H1 (cell line): ENCODE results near the gene CACNA1E. TPM values are rescaled to one million over a fixed set of nuclear protein-coding genes. Genes with fewer than 3 reads are reported as not detected.

Source experiments
- CTCF ChIA-PET: fragments of 300-600 bp; sonication (Branson Sonifier 250); formaldehyde crosslinking; loops from one replicate; lab custom pipeline; 2021; ENCODE audit not compliant: partially characterized antibody; lab: Charles Lee
- POLR2A ChIA-PET: fragments of 300-600 bp; sonication (Branson Sonifier 250); formaldehyde crosslinking; loops from one replicate; lab custom pipeline; 2021; ENCODE audit warnings: inconsistent platforms; ENCODE audit not compliant: partially characterized antibody; lab: Charles Lee
- DNase-seq, 2 experiments: peaks; one replicate each; pipeline versions ENCODE4 v3.0.0 to v3.0.0-alpha.2; 2010 to 2022; ENCODE audit warnings: low spot score in 2 of 2, low read depth in 1 of 2, mixed read lengths in 1 of 2
- FAIRE-seq: peaks from 2 replicates; lab custom pipeline; 2011; peaks lifted over from hg19 to GRCh38; lab: Jason Lieb, UNC
- H2AFZ ChIP-seq: 2 replicates; pipeline ENCODE4 v1.8.1; 2012; ENCODE audit warnings: low read length, inconsistent platforms
- H2AK5ac ChIP-seq: 2 replicates; pipeline ENCODE4 v1.6.1; 2013; ENCODE audit warnings: low read depth, low read length
- H2BK120ac ChIP-seq: replicated peaks from 2 replicates; pipeline ENCODE3; 2013; ENCODE audit warnings: low read depth, low read length, inconsistent platforms
- H2BK12ac ChIP-seq: 2 replicates; pipeline ENCODE4 v1.6.1; 2013; ENCODE audit warnings: low read depth, low read length
- H2BK15ac ChIP-seq: 2 replicates; pipeline ENCODE4 v1.6.1; 2013; ENCODE audit warnings: low read length
- H2BK20ac ChIP-seq: 2 replicates; pipeline ENCODE4 v1.6.1; 2013; ENCODE audit warnings: low read length
- H2BK5ac ChIP-seq: 2 replicates; pipeline ENCODE4 v1.6.1; 2013; ENCODE audit warnings: low read depth, low read length
- H3K14ac ChIP-seq: 2 replicates; pipeline ENCODE4 v1.6.1; 2013; ENCODE audit warnings: inconsistent platforms; ENCODE audit not compliant: insufficient read length
- H3K18ac ChIP-seq: 2 replicates; pipeline ENCODE4 v1.6.1; 2013; ENCODE audit warnings: low read length; ENCODE audit errors: extremely low read depth
- H3K23ac ChIP-seq: 2 replicates; pipeline ENCODE4 v1.6.1; 2013; ENCODE audit warnings: inconsistent platforms; ENCODE audit not compliant: insufficient read length
- H3K23me2 ChIP-seq: 2 replicates; pipeline ENCODE4 v1.6.1; 2013; ENCODE audit warnings: low read depth, low read length
- H3K27ac ChIP-seq: 2 replicates; pipeline ENCODE4 v1.6.1; 2011; ENCODE audit warnings: low read depth, low read length, inconsistent platforms
- H3K27me3 ChIP-seq, 4 experiments: replicated peaks in 1 of 4; 1 replicate in 1 of 4; 2 replicates in 3 of 4; pipeline versions ENCODE4 v1.6.1 to v1.8.1; 2011 to 2013; ENCODE audit warnings: low read length in 3 of 4, mild to moderate bottlenecking in 3 of 4, inconsistent platforms in 2 of 4, mixed read lengths in 2 of 4, moderate library complexity in 1 of 4; ENCODE audit not compliant: control insufficient read depth in 3 of 4, insufficient read depth in 3 of 4; ENCODE audit errors: extremely low read depth in 1 of 4
- H3K36me3 ChIP-seq, 4 experiments: 2 replicates each; pipeline versions ENCODE4 v1.6.1 to v1.8.1; 2011 to 2013; ENCODE audit warnings: mild to moderate bottlenecking in 4 of 4, low read length in 3 of 4, moderate library complexity in 2 of 4, control low read depth in 1 of 4, inconsistent platforms in 1 of 4; ENCODE audit not compliant: insufficient read depth in 4 of 4, control insufficient read depth in 2 of 4
- H3K4ac ChIP-seq: replicated peaks from 2 replicates; pipeline ENCODE3; 2013; ENCODE audit warnings: low read length, low read depth, mixed read lengths, inconsistent platforms; ENCODE audit not compliant: insufficient read length
- H3K4me1 ChIP-seq, 4 experiments: replicated peaks in 1 of 4; 1 replicate in 1 of 4; 2 replicates in 3 of 4; pipeline versions ENCODE4 v1.6.1 to v1.8.1; 2011 to 2013; ENCODE audit warnings: low read length in 3 of 4, inconsistent platforms in 2 of 4, mixed read lengths in 1 of 4; ENCODE audit not compliant: insufficient read depth in 4 of 4, control insufficient read depth in 3 of 4
- H3K4me2 ChIP-seq, 2 experiments: 2 replicates each; pipeline versions ENCODE4 v1.6.1 to v1.8.1; 2011 to 2013; ENCODE audit warnings: low read depth in 2 of 2, low read length in 2 of 2, control low read depth in 1 of 2, inconsistent platforms in 1 of 2, mild to moderate bottlenecking in 1 of 2; ENCODE audit not compliant: insufficient read depth in 1 of 2
- H3K4me3 ChIP-seq, 4 experiments: fragments of 200-600, 300-600 bp in 1 of 4; sonication (generic), shearing (Covaris generic), sonication (Bioruptor Twin) in 1 of 4; 2 replicates each; pipeline versions ENCODE4 v1.5.1 to v1.8.1; 2011 to 2016; ENCODE audit warnings: low read length in 4 of 4, low read depth in 3 of 4, control low read depth in 2 of 4, inconsistent platforms in 2 of 4, mild to moderate bottlenecking in 2 of 4, mixed read lengths in 1 of 4, moderate library complexity in 1 of 4; ENCODE audit not compliant: insufficient read depth in 2 of 4; ENCODE audit errors: extremely low read depth in 1 of 4
- H3K56ac ChIP-seq: replicated peaks from 2 replicates; pipeline ENCODE3; 2013; ENCODE audit warnings: low read depth, mild to moderate bottlenecking, mixed read lengths, low read length, inconsistent platforms; ENCODE audit not compliant: insufficient read length
- H3K79me1 ChIP-seq: 2 replicates; pipeline ENCODE4 v1.6.1; 2013; ENCODE audit warnings: low read depth, low read length, control low read depth
- H3K79me2 ChIP-seq, 2 experiments: 2 replicates each; pipeline versions ENCODE4 v1.6.1 to v1.8.1; 2012 to 2013; ENCODE audit warnings: low read length in 2 of 2, mild to moderate bottlenecking in 2 of 2, inconsistent platforms in 1 of 2; ENCODE audit not compliant: insufficient read depth in 2 of 2, control insufficient read depth in 1 of 2
- H3K9ac ChIP-seq, 4 experiments: replicated peaks in 1 of 4; 1 replicate in 1 of 4; 2 replicates in 3 of 4; pipeline versions ENCODE4 v1.6.1 to v1.8.1; 2011 to 2013; ENCODE audit warnings: low read depth in 3 of 4, low read length in 3 of 4, control low read depth in 2 of 4, mild to moderate bottlenecking in 2 of 4, moderate library complexity in 2 of 4, inconsistent platforms in 1 of 4; ENCODE audit errors: extremely low read depth in 1 of 4
- H3K9me3 ChIP-seq, 2 experiments: 2 replicates each; pipeline versions ENCODE4 v1.6.1 to v1.8.1; 2012 to 2013; ENCODE audit warnings: mild to moderate bottlenecking in 2 of 2, moderate library complexity in 2 of 2, control low read depth in 1 of 2, inconsistent platforms in 1 of 2, low read depth in 1 of 2, low read length in 1 of 2, mixed read lengths in 1 of 2; ENCODE audit not compliant: insufficient read depth in 2 of 2
- H4K20me1 ChIP-seq, 2 experiments: replicated peaks in 1 of 2; 2 replicates each; pipeline versions ENCODE3 to v1.8.1; 2011 to 2013; ENCODE audit warnings: inconsistent platforms in 2 of 2, low read length in 2 of 2, mild to moderate bottlenecking in 1 of 2; ENCODE audit not compliant: insufficient read depth in 2 of 2, control insufficient read depth in 1 of 2
- H4K5ac ChIP-seq: 2 replicates; pipeline ENCODE4 v1.6.1; 2013; ENCODE audit warnings: low read length, low read depth, mixed read lengths, inconsistent platforms; ENCODE audit not compliant: insufficient read length
- H4K8ac ChIP-seq: 2 replicates; pipeline ENCODE4 v1.8.0; 2013; ENCODE audit warnings: mild to moderate bottlenecking, moderate library complexity, low read length, inconsistent platforms; ENCODE audit not compliant: insufficient read depth; ENCODE audit errors: extremely low read depth
- H4K91ac ChIP-seq: replicated peaks from 2 replicates; pipeline ENCODE3; 2013; ENCODE audit warnings: low read length, mixed read lengths, inconsistent platforms; ENCODE audit not compliant: insufficient read length
- ASH2L ChIP-seq: fragments of 200-600, 300-600 bp; sonication (generic); IDR thresholded peaks from one replicate; pipeline ENCODE4 v1.7.1; 2017; ENCODE audit warnings: low read length
- CBX5 ChIP-seq: fragments of 300-800, 300-1000 bp; sonication (generic); IDR thresholded peaks from 2 replicates; pipeline ENCODE4 v1.7.1; 2016; ENCODE audit warnings: antibody characterized with exemption, low read length, low read depth
- E2F6 ChIP-seq: IDR thresholded peaks from 2 replicates; pipeline ENCODE4 v1.6.1; 2012; ENCODE audit warnings: inconsistent platforms
- GTF2F1 ChIP-seq: IDR thresholded peaks from 2 replicates; pipeline ENCODE4 v1.6.1; 2012; ENCODE audit warnings: low read depth, low read length, improper control_type of control experiment, borderline replicate concordance
- RBBP5 ChIP-seq: IDR thresholded peaks from 2 replicates; pipeline ENCODE4 v1.7.1; 2012; ENCODE audit warnings: low read depth, mild to moderate bottlenecking, inconsistent platforms, low read length, moderate library complexity, borderline replicate concordance
- RFX5 ChIP-seq: IDR thresholded peaks from 2 replicates; pipeline ENCODE4 v1.6.1; 2011; ENCODE audit warnings: low read depth, low read length, improper control_type of control experiment, borderline replicate concordance
- SUZ12 ChIP-seq: fragments of 200-600 bp; sonication (generic); IDR thresholded peaks from 2 replicates; pipeline ENCODE4 v1.6.1; 2012; ENCODE audit warnings: mild to moderate bottlenecking, inconsistent platforms, low read length, moderate library complexity, mixed read lengths
- TAF1 ChIP-seq: IDR thresholded peaks from 2 replicates; pipeline ENCODE4 v1.6.1; 2011; ENCODE audit warnings: mild to moderate bottlenecking, low read depth, low read length
- TAF7 ChIP-seq: optimal IDR thresholded peaks from 2 replicates; pipeline ENCODE3; 2011; ENCODE audit warnings: low read depth, mild to moderate bottlenecking, inconsistent platforms, low read length, moderate library complexity, borderline replicate concordance
- WGBS, 2 experiments: shearing (Covaris generic) in 1 of 2; methylation state at CpG; one replicate each; pipeline versions ENCODE4 v1.1.6 to v1.1.7; 2013 to 2015; ENCODE audit warnings: low lambda C conversion rate in 2 of 2, mixed read lengths in 2 of 2, inconsistent platforms in 1 of 2, low coverage in 1 of 2, missing lambda C conversion rate in 1 of 2; ENCODE audit not compliant: insufficient replicate concordance in 2 of 2, insufficient coverage in 1 of 2, insufficient read length in 1 of 2; ENCODE audit errors: extremely low coverage in 1 of 2, missing lambda C conversion rate in 1 of 2; 5-methylcytosine and 5-hydroxymethylcytosine counted together
- polyA plus RNA-seq, 7 experiments: library from polyadenylated mRNA; depleted of rRNA in 3 of 7; stranded (reverse) in 5 of 7; unstranded in 2 of 7; fragments of >200 nt in 5 of 7; fragments of 200-250 nt in 2 of 7; gene quantifications; 1 replicate in 5 of 7; 2 replicates in 1 of 7; 4 replicates in 1 of 7; pipeline versions ENCODE4 v1.2.1 to v1.2.3, GENCODE V29; 2011 to 2013; ENCODE audit warnings: missing spikeins in 2 of 7, mixed read lengths in 2 of 7
- total RNA-seq: library from RNA; stranded (reverse); fragmentation: NEBNext Ultra II Directional; extraction: Animal tissue kit (Norgen Biotek cat#: 25700); gene quantifications from 2 replicates; pipeline ENCODE4 v1.2.1, GENCODE V29; 2021

CACNA1E gene
- total and polyA plus RNA-seq, 2 of the 8 experiments (the other 6 are each of a cell fraction or from before 2014, with no cell fraction given), result 0.98 to 1.3 TPM

- no peak overlapping the region for H3K4me3 ChIP-seq
- no peak overlapping the region for H2BK5ac ChIP-seq
- no peak overlapping the region for H2BK120ac ChIP-seq
- no peak overlapping the region for H2BK20ac ChIP-seq
- no peak overlapping the region for H2AFZ ChIP-seq
- no peak overlapping the region for H3K56ac ChIP-seq
- no peak overlapping the region for H2AK5ac ChIP-seq
- peaks cover 0 to 7% (median 2%) of the 10 kb centered on the region in 4 experiments; a peak in 3 of 7 replicates for H3K4me1 ChIP-seq
- no peaks in the 10 kb centered on the region for H3K36me3 ChIP-seq
- H3K79me2 ChIP-seq, result no peaks in the 10 kb centered on the region
- H4K91ac ChIP-seq, result no peak overlapping the region
- no peak for FAIRE-seq
- no peak overlapping the region for H3K14ac ChIP-seq
- H3K4ac ChIP-seq, result no peak overlapping the region
- H4K20me1 ChIP-seq, result no peaks in the 10 kb centered on the region
- H4K8ac ChIP-seq, result no peak overlapping the region
- no peak overlapping the region for H3K4me2 ChIP-seq
- DNase-seq, result no peak
- no peak overlapping the region for H3K23ac ChIP-seq
- H2BK12ac ChIP-seq, result no peak overlapping the region
- H3K27ac ChIP-seq, result no peak overlapping the region
- TF ChIP-seq TAF7 (no peak), TAF1 (no peak), RBBP5 (no peak), E2F6 (no peak), RFX5 (no peak), SUZ12 (no peak), ASH2L (no peak), GTF2F1 (no peak), CBX5 (no peak)
- no peaks in the 10 kb centered on the region for H3K79me1 ChIP-seq
- ChIA-PET POLR2A (no interaction called here), CTCF (interaction anchor here (1.0 to 2.5 kb wide), 3 partner anchors 36 to 153 kb away, joined by 3 to 6 read pairs (median 4); no protein-coding TSS in a partner anchor)
- 77% methylated on average over 3 of the region's 3 CpGs; no CpG with 5 or more reads in 1 of the 2 experiments for WGBS, 2 experiments
- peaks cover 0 to 3% (median 0%) of the 10 kb centered on the region in 4 experiments; a peak in 1 of 7 replicates for H3K27me3 ChIP-seq
- no peak overlapping the region for H2BK15ac ChIP-seq
- no peak overlapping the region for H3K18ac ChIP-seq
- no peaks in the 10 kb centered on the region for H3K9me3 ChIP-seq
- no peak overlapping the region for H3K9ac ChIP-seq
- no peaks in the 10 kb centered on the region for H3K23me2 ChIP-seq
- H4K5ac ChIP-seq, result no peak overlapping the region
Measured at GRCh38 chr1:181784039-181784683, 300.8 kb downstream of the CACNA1E start.
